Suprapubic skin (tissue), 3 donors: Measurements from ENCODE around the gene CELF4.

Experiments
- CTCF ChIP-seq, 2 donors: fragments of 200-600 bp in 1 of 2; fragments of 450-650 bp in 1 of 2; sonication (generic) in 1 of 2; IDR thresholded peaks; one replicate each; pipeline ENCODE4 v1.5.1; 2016 to 2019; ENCODE audit warnings: antibody characterized with exemption in 2 of 2, mild to moderate bottlenecking in 1 of 2, moderate library complexity in 1 of 2
- EP300 ChIP-seq: sonication (generic); formaldehyde crosslinking; IDR thresholded peaks from one replicate; pipeline ENCODE4 v1.6.1; 2017; ENCODE audit warnings: antibody characterized with exemption
- POLR2A ChIP-seq, 2 donors: fragments of 450-650 bp; IDR thresholded peaks; one replicate each; pipeline ENCODE4 v1.6.1; 2017; ENCODE audit warnings: antibody characterized with exemption in 2 of 2, mild to moderate bottlenecking in 2 of 2, moderate library complexity in 2 of 2

- TF ChIP-seq POLR2A (IDR thresholded peaks at IDR 0.05) (no peak), CTCF (IDR thresholded peaks at IDR 0.05) (no peak), EP300 (no peak)
Observed at GRCh38 chr18:37305066-37305465, 260.5 kb downstream of the CELF4 start.
